ENCODE data around the gene ITPKB. TPM values are rescaled to one million over a fixed set of nuclear protein-coding genes. Genes with fewer than 3 reads are reported as not detected.
A peak's percentile ranks its signal among the peaks of the same experiment; 100 is the strongest.

The ITPKB gene
- total RNA-seq, 2 donors from 2014 or later, result 26.9 to 28.4 TPM

DNA sequence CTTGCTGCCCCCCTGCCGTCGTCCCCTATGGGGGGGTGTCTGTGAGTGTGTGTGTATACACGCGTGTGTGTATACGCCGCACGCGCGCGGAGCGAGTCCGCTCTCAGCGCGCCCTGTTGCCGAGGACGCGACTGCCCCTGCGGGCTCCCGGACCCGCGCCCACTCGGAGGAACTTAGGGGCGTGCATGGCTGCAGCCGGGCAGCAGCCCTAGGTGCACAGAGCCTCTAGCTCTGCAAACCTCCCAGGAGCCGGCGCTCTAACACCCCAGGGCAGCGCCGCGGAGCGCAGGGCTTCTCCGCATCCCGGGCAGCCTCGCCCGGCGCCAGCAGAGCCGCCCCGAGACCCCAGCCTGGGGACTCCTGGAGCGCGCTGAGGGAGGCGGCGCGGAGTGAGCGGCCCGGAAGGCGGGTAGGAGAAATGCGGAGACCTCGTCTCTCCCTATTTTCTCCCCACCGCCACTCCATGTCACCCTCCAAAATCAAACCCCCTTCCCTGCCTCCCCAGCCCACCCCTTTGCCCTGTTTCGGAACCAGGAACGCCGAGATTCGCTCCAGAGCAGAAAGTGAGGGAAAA is 574 bp downstream of the ITPKB start:
- TF ChIP-seq, protein P1, sequence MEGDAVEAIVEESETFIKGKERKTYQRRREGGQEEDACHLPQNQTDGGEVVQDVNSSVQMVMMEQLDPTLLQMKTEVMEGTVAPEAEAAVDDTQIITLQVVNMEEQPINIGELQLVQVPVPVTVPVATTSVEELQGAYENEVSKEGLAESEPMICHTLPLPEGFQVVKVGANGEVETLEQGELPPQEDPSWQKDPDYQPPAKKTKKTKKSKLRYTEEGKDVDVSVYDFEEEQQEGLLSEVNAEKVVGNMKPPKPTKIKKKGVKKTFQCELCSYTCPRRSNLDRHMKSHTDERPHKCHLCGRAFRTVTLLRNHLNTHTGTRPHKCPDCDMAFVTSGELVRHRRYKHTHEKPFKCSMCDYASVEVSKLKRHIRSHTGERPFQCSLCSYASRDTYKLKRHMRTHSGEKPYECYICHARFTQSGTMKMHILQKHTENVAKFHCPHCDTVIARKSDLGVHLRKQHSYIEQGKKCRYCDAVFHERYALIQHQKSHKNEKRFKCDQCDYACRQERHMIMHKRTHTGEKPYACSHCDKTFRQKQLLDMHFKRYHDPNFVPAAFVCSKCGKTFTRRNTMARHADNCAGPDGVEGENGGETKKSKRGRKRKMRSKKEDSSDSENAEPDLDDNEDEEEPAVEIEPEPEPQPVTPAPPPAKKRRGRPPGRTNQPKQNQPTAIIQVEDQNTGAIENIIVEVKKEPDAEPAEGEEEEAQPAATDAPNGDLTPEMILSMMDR (IDR thresholded peaks at IDR 0.05), result no peak
- no peak for DNase-seq (ENCODE audit: low spot score)
- Histone ChIP-seq H3K27ac (peak overlapping the region; percentile 87 to 92), H3K36me3 (no peaks in the 10 kb centered on the region), H3K9me3 (no peaks in the 10 kb centered on the region), H3K4me1 (ENCODE audit: control insufficient read depth in 1 of 2, low read depth in 2 of 2) (peaks cover 26 to 48% of the 10 kb centered on the region in 2 donors), H3K27me3 (replicated peaks; ENCODE audit: insufficient read depth) (no peaks in the 10 kb centered on the region), H3K4me3 (peak overlapping the region; percentile 95)
- ATAC-seq (ENCODE audit: insufficient number of reproducible peaks, low FRiP score, low read depth), result no peak

GRCh38 chr1:226737819-226738420 is 1.2 kb downstream of the ITPKB start:
- Histone ChIP-seq H3K27ac (peak overlapping the region; percentile 87 to 92), H3K27me3 (replicated peaks; ENCODE audit: insufficient read depth) (no peaks in the 10 kb centered on the region), H3K36me3 (no peaks in the 10 kb centered on the region), H3K9me3 (no peaks in the 10 kb centered on the region), H3K4me1 (ENCODE audit: control insufficient read depth in 1 of 2, low read depth in 2 of 2) (peaks cover 26 to 54% of the 10 kb centered on the region in 2 donors), H3K4me3 (peak overlapping the region; percentile 95)
- TF ChIP-seq, protein P1 (IDR thresholded peaks at IDR 0.05), result no peak
- DNase-seq (ENCODE audit: low spot score) (no peak), ATAC-seq (ENCODE audit: insufficient number of reproducible peaks, low FRiP score, low read depth) (no peak)

DNA sequence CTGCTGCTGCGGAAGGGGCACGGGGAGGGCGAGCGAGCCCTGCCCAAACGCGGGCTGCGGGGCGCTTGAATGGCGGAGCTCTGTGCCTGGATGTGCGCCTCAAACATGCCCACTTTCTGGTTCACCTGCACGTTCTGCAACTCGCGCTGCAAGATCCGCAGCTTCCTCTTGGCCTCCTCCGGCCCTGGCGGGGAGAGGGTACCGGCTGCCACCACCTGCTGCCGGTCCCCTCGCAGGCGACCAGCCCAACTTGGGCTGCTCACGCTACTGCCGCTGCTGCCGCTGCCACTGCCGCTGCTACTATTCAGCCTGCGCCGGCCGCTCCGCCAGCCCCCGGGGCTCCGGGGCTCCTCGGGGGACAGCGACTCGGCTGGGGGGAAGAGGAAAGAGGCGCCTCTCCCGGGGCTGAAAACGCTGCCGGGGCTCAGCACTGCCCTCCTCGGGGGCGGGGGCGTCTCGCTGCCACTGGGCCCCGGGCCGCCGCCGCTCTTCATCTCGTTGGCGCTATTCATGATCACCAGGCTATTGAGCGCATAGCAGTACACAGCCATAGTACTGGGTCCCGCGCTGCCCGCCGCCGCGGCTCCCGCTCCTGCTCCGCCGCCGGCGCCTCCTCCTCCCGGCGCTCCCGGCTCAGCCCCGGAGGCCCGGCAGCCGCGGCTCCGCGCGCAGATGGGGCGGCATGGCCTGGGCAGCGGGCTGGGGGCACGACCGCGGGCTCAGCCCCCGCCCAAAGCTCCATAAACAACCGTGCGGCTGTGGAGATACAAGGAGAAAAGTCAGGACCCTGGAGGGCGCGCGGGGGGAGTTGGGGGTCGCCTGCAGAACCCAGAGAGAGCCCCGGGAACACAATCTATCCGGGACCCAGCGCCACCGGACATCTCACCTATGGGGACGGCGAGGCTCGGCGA is 1.9 kb downstream of the ITPKB start:
- TF ChIP-seq, protein P1 (IDR thresholded peaks at IDR 0.05), result no peak
- no peaks in the 10 kb centered on the region for H3K9me3 ChIP-seq
- DNase-seq (ENCODE audit: low spot score) (no peak), ATAC-seq (ENCODE audit: insufficient number of reproducible peaks, low FRiP score, low read depth) (peak; percentile 23)
- no peaks in the 10 kb centered on the region for H3K36me3 ChIP-seq
- peak overlapping the region; percentile 95 for H3K4me3 ChIP-seq
- H3K27ac ChIP-seq, result peak overlapping the region; percentile 87 to 92
- peaks cover 26 to 58% of the 10 kb centered on the region in 2 donors for H3K4me1 ChIP-seq (ENCODE audit: control insufficient read depth in 1 of 2, low read depth in 2 of 2)
- H3K27me3 ChIP-seq (replicated peaks; ENCODE audit: insufficient read depth), result no peaks in the 10 kb centered on the region

DNA sequence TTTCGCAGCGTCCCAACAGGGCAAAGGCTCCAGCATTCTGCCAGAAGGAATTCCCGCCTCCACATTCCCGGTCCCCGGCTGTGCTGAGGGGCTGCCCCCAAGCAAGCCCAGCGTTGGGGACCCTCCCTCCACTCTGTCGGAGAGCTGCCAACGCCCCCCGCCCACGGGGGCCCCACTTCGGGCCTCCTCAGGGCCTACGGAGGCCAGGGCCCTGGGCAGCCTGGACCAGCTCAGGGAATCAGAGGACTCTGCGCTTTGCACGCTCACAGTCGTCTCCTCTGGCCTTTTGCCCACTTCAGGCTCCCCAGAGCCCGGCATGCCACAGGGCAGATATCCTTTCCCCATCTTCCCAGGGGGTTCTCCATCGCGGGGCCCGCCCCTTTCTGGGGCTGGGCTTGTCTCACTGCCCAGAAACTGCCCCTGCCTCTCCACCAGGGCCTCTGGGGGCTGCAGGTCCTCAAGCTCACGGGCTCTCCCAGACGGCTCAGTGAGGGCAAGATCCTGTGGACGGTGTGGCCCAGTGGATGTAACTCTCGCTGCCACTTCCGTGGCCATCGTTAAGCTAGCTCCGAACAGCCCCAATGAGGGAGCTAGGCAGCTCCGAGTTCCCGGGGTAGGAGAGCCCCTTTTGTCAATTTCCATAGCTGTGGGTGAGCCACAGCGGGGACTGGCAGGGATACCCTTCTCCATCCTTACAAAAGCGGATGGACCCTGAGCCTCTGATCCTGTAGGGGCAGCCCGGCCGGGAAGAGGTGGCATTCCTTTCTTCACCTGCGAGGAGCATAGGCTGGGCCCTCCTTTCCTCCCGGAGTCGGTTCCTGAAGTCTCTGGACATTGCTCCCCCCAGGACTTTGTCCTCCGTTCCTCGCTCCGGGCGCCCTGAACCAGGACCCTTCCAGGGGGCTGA is 2.8 kb downstream of the ITPKB start:
- Histone ChIP-seq H3K36me3 (no peaks in the 10 kb centered on the region), H3K9me3 (no peaks in the 10 kb centered on the region), H3K27ac (peak overlapping the region in 1 of 2 donors; percentile 87), H3K4me3 (peak overlapping the region; percentile 95), H3K27me3 (replicated peaks; ENCODE audit: insufficient read depth) (no peaks in the 10 kb centered on the region), H3K4me1 (ENCODE audit: control insufficient read depth in 1 of 2, low read depth in 2 of 2) (peaks cover 26 to 64% of the 10 kb centered on the region in 2 donors)
- TF ChIP-seq, protein P1 (IDR thresholded peaks at IDR 0.05), result no peak
- DNase-seq (ENCODE audit: low spot score) (no peak), ATAC-seq (ENCODE audit: insufficient number of reproducible peaks, low FRiP score, low read depth) (no peak)

Measured in thoracic aorta (tissue), 2 donors.